OCI-LY3 (cell line): ENCODE measurements around the gene SEPTIN12.

Experiments used
- H2AFZ ChIP-seq: fragments of 200-600, 300-600 bp; shearing (Covaris generic); 2 replicates; pipeline ENCODE4 v1.6.0; 2014; ENCODE audit warnings: antibody characterized with exemption, low read depth, low read length
- H3K27ac ChIP-seq: fragments of 200-600, 300-600 bp; sonication (generic); 2 replicates; pipeline ENCODE4 v1.5.1; 2014; ENCODE audit warnings: mild to moderate bottlenecking, low read length, moderate library complexity, mixed read lengths
- H3K27me3 ChIP-seq: fragments of 200-600, 300-600 bp; sonication (generic); 2 replicates; pipeline ENCODE4 v1.6.1; 2014; ENCODE audit warnings: low read depth, low read length, mixed read lengths
- H3K36me3 ChIP-seq: fragments of 200-600, 300-600 bp; sonication (generic); replicated peaks from 2 replicates; pipeline ENCODE3; 2014; ENCODE audit warnings: low read depth, low read length, mixed read lengths
- H3K4me1 ChIP-seq: fragments of 300-600, 200-600 bp; sonication (generic); 2 replicates; pipeline ENCODE4 v1.6.1; 2014; ENCODE audit warnings: low read length, mixed read lengths
- H3K4me2 ChIP-seq: fragments of 200-600, 300-600 bp; sonication (generic); 2 replicates; pipeline ENCODE4 v1.6.1; 2014; ENCODE audit warnings: low read length, mixed read lengths
- H3K4me3 ChIP-seq: fragments of 300-600, 200-600 bp; sonication (generic); 2 replicates; pipeline ENCODE4 v1.5.1; 2014; ENCODE audit warnings: antibody characterized with exemption, mild to moderate bottlenecking, low read length, moderate library complexity
- H3K79me2 ChIP-seq: fragments of 300-600, 200-600 bp; shearing (Covaris generic); 2 replicates; pipeline ENCODE4 v1.6.1; 2014; ENCODE audit warnings: mild to moderate bottlenecking, low read length, mixed read lengths
- H3K9ac ChIP-seq: fragments of 300-600, 200-600 bp; shearing (Covaris generic); 2 replicates; pipeline ENCODE4 v1.6.0; 2014; ENCODE audit warnings: mild to moderate bottlenecking, low read length, moderate library complexity
- H3K9me3 ChIP-seq: fragments of 200-600, 300-600 bp; shearing (Covaris generic); 2 replicates; pipeline ENCODE4 v1.6.1; 2014; ENCODE audit warnings: low read length, mixed read lengths; ENCODE audit not compliant: insufficient read depth
- H4K20me1 ChIP-seq: fragments of 200-600, 300-600 bp; sonication (generic); 2 replicates; pipeline ENCODE4 v1.6.1; 2016; ENCODE audit warnings: low read length, mixed read lengths; ENCODE audit not compliant: insufficient read depth
- EZH2phosphoT487 ChIP-seq: fragments of 200-600 bp; shearing (Covaris generic); IDR thresholded peaks from 2 replicates; pipeline ENCODE4 v1.6.1; 2018; ENCODE audit warnings: antibody characterized with exemption, mixed run types, low read depth
- TF ChIP-seq, protein P1 (sequence below): fragments of 200-600, 300-600 bp; sonication (generic); IDR thresholded peaks from 2 replicates; pipeline ENCODE4 v1.5.1; 2014; ENCODE audit warnings: antibody characterized with exemption, low read length, low read depth

Gene SEPTIN12

DNA sequence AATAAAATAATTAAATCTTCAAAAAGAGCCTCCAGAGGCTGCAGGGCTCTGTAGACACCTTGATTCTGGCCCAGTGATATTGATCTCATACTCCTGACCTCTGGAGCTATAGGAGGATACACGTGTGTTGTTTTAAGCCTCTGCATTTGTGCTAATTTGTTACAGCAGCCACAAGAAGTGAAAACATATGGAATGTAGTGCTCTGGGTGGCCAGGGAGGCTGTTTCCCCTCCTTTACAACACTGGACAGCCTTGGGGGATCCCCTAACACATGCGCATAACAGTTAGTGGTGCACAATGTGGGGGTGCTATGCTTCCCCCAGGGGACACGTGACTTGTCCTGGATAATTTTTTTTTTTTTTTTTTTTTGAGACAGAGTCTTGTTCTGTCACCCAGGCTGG, 16.5 kb downstream of the SEPTIN12 start:
- Histone ChIP-seq H3K27me3 (no peaks in the 10 kb centered on the region), H3K9ac (no peak overlapping the region), H3K27ac (no peak overlapping the region), H2AFZ (0 out of 2 replicates have a peak overlapping the region, but pooled peaks have one; percentile 30), H3K9me3 (no peaks in the 10 kb centered on the region), H3K36me3 (no peaks in the 10 kb centered on the region), H3K4me2 (no peak overlapping the region), H3K4me3 (no peak overlapping the region), H3K79me2 (peaks cover 3% of the 10 kb centered on the region), H3K4me1 (peaks cover 3% of the 10 kb centered on the region; the same call in 1 of the 2 replicates), H4K20me1 (no peaks in the 10 kb centered on the region)
- TF ChIP-seq EZH2phosphoT487: no peak
- TF ChIP-seq, protein P1, sequence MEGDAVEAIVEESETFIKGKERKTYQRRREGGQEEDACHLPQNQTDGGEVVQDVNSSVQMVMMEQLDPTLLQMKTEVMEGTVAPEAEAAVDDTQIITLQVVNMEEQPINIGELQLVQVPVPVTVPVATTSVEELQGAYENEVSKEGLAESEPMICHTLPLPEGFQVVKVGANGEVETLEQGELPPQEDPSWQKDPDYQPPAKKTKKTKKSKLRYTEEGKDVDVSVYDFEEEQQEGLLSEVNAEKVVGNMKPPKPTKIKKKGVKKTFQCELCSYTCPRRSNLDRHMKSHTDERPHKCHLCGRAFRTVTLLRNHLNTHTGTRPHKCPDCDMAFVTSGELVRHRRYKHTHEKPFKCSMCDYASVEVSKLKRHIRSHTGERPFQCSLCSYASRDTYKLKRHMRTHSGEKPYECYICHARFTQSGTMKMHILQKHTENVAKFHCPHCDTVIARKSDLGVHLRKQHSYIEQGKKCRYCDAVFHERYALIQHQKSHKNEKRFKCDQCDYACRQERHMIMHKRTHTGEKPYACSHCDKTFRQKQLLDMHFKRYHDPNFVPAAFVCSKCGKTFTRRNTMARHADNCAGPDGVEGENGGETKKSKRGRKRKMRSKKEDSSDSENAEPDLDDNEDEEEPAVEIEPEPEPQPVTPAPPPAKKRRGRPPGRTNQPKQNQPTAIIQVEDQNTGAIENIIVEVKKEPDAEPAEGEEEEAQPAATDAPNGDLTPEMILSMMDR: no peak

- Histone ChIP-seq H3K79me2 (peaks cover 15% of the 10 kb centered on the region), H2AFZ (peak overlapping the region; percentile 73), H3K27me3 (no peaks in the 10 kb centered on the region), H3K9ac (peak overlapping the region; percentile 4; the same call in 1 of the 2 replicates), H4K20me1 (no peaks in the 10 kb centered on the region), H3K4me2 (peak overlapping the region; percentile 86), H3K4me3 (peak overlapping the region; percentile 81), H3K9me3 (no peaks in the 10 kb centered on the region), H3K36me3 (no peaks in the 10 kb centered on the region), H3K4me1 (peaks cover 10% of the 10 kb centered on the region), H3K27ac (no peak overlapping the region)
- TF ChIP-seq, protein P1: no peak
- TF ChIP-seq EZH2phosphoT487: no peak
These were observed 18.9 kb downstream of the SEPTIN12 start for GRCh38 chr16:4769306-4769638.

DNA sequence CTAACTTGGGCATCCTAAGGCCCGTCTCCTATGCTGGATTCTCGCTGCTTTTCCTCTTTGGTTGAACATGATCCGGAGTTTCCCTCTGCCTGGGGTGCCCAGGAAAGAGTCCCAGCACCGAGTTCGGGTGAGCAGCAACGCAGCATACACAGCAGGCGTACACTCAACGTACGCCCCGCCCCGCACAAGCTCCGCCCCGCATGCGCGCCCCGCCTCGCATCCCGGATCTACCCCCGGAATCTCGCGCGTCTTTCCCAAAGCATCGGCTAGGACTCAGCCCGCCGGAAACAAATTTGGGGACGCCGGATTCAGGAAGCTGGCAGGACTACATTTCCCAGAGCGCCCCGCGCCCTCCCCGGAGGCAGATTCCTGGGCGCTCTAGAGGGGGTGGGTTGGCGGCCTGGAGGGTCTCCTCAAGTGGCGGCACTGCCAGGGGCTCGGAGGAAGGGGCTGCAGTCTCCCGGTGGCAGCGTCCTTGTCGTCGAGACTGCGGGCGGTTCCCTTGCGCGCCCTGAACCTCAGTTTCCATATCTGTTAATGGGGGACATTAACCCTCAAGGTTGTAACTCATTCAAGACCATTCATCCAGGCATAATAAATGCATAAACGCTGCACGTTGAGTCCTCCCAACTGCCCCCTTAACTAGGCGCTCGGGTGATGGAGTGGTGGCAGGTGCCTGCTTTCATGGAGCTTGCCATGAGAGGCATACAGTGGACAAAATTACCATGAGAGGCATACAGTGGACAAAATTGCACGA, 19.4 kb downstream of the SEPTIN12 start:
- no peaks in the 10 kb centered on the region for H3K27me3 ChIP-seq
- no peaks in the 10 kb centered on the region for H4K20me1 ChIP-seq
- H3K4me1 ChIP-seq: peaks cover 10% of the 10 kb centered on the region
- no peaks in the 10 kb centered on the region for H3K9me3 ChIP-seq
- peak overlapping the region; percentile 81 for H3K4me3 ChIP-seq
- H3K36me3 ChIP-seq: peaks cover 3% of the 10 kb centered on the region
- peak overlapping the region; percentile 73 for H2AFZ ChIP-seq
- H3K4me2 ChIP-seq: peak overlapping the region; percentile 86
- H3K79me2 ChIP-seq: peaks cover 16% of the 10 kb centered on the region
- peak overlapping the region; percentile 25 for H3K27ac ChIP-seq
- H3K9ac ChIP-seq: peak overlapping the region; percentile 70
- TF ChIP-seq, protein P1: no peak

DNA sequence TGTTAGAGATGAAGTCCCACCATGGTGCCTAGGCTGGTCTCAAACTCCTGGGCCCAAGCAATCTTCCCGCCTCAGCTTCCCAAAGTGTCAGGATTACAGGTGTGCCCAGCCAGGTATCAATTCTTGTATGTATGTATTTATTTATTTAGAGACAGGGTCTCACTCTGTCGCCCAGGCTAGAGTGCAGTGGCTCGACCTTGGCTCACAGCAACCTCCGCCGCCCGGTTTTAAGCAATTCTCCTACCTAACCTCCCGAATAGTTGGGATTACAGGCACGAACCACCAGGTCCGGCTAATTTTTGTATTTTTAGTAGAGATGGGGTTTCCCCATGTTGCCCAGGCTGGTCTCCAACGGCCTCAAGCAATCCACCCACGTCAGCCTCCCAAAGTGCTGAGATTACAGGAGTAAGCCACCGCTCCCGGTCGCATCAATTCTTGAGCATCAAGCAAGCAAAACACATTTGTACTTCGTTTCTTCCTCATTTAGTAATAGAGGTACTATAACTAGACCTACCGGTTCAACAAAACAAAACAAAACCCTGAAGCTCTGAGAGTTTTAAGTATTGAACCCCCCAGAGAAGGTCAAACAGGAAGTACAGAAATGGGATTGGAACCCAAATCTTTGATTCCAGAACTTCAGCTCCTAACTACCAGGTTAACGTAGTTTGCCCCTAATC, 20.1 kb downstream of the SEPTIN12 start:
- H3K36me3 ChIP-seq: peaks cover 7% of the 10 kb centered on the region
- TF ChIP-seq, protein P1: no peak
- no peak for TF ChIP-seq EZH2phosphoT487
- no peaks in the 10 kb centered on the region for H4K20me1 ChIP-seq
- peaks cover 18% of the 10 kb centered on the region for H3K79me2 ChIP-seq
- H3K27me3 ChIP-seq: no peaks in the 10 kb centered on the region
- peak overlapping the region; percentile 81 for H3K4me3 ChIP-seq
- peaks cover 10% of the 10 kb centered on the region for H3K4me1 ChIP-seq
- H3K9me3 ChIP-seq: no peaks in the 10 kb centered on the region
- H3K27ac ChIP-seq: peak overlapping the region; percentile 25
- H2AFZ ChIP-seq: peak overlapping the region; percentile 73
- H3K9ac ChIP-seq: peak overlapping the region; percentile 70
- peak overlapping the region; percentile 86 for H3K4me2 ChIP-seq
